Measurements from ENCODE around the gene TECTA.

TECTA gene

DNA sequence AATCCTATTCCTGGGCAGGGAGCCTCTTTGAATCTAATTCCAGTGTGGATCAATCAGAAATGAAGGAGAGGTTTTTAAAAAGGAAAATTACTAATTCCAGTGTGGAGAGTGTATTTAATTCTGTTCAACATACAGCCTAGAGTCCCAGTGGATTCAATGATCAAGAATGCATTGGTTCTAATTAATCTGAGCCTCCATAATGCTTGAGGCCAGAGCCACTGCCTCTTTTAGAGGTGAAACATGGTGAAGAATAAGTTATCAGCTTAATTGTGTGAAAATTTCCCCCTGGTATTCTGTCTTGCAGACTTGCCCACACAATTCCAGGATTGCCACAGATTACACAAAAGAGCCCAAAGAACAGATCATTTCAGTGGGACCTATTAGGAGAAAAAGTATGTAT is 87.7 kb downstream of the TECTA start:
- no peak for DNase-seq (ENCODE audit: low read depth in 2 of 2)

DNA sequence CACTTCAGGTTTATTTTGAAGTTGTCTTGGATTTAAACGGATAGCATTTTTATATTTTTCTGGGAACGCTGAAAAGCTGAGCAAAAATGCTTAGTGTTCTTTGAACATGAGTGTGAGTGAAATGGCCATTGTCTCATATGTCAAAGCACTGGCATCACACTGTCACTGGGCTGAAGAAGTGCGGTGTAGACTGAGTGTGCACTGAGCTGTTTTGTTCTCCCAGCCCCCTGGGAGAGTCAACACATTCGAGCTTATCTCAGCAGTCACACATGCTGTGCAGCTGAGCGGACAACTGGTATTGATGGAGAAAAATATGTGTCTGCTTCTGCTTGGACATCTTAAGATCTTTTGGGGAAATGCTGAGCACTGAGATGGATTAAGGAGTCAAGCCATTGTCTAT is 90.8 kb downstream of the TECTA start:
- no peak for DNase-seq (ENCODE audit: low read depth in 2 of 2)

DNA sequence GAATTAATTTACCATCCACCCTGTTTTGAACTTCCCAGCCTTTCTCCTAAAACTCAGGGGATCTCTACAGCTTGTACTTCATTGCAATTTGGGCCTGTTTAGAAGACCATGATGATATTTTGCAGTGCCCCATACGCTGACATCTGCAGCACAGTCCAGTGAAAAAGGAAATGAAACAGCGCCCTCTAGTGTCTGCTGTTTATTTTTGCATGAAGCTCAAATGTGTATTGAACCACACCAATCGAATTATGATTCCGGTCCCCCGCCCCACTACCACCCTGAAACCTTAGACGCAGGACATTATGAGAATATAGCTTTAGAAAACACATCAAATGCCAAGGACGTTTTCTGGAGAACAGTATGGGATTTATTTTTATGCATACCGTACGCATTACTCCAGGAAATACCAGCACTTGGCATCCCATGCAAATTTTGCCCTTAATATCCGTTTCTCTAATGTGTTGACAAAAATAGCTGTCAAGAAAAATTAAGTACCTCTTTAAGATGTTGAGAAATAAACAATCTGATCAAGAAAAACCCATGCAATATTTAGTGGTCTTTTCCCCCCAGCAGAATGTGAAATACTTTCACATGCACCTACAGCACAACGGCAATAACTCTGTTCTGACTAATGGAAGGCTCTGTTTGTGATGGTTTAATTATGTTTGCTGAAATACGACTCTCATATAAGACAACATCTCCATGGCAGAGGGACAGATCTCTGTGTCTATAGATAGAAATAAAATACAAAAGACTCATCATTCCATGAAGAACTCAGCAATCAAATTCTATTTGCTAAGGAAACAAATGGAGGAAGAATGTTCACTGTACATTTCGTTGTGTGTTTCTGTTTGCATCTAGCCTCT is 93.9 kb downstream of the TECTA start:
- DNase-seq (ENCODE audit: low read depth in 2 of 2) = peak; percentile 10 to 14

DNA sequence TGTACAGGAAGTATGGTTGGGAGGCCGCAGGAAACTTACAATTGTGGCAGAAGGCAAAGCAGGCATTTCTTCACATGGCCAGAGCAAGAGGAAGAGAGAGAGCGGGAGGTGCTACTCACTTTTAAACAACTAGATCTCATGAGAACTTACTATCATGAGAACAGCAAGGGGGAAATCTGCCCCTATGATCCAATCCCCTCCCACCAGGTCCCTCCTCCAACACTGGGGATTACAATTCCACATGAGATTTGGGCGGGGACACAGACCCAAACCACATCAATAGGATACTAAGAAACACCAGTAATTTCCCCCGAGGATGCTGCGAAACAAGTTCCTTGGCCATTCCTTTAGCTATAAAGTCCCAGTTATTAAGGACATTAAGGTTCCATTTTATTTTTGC is 97.4 kb downstream of the TECTA start:
- DNase-seq (ENCODE audit: low read depth in 2 of 2) = no peak

DNA sequence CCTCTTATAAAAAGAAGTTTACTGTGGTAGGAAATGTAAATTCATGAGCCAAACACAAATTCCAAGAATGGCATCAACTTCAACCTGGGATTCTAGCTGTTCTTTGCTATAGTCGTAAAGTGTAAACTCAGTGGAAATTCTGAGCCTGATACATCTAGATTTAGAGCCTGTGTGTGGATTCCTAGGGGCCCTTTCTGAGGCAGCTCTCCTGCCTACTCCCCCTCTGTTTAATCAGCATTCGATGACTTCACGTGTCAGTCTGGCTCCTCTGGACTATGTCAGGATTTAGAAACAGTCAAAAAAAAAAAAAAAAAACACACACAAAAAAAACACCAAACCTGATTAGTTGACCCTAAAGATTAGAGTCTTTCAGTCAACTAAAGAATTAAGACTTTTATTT is 98.5 kb downstream of the TECTA start:
- DNase-seq (ENCODE audit: low read depth in 2 of 2) = no peak

DNA sequence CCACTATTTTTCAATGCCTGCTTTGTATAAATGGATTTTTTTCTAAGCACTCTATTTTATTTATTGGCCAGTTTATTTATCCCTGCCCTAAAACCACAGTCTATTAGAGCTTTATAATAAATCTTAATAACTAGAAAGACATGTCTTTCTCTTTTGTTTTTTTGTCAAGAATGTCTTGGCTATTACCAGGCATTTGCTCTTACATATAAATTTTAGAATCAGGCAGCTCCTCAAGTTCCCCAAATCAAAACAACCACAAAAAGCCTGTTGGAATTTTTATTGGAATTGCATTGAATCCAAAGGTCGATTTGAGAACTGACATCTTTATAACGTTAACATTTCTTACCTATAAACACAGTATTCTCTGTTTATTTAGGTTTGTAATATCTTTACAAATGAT is 105.8 kb downstream of the TECTA start:
- no peak for DNase-seq (ENCODE audit: low read depth in 2 of 2)

DNA sequence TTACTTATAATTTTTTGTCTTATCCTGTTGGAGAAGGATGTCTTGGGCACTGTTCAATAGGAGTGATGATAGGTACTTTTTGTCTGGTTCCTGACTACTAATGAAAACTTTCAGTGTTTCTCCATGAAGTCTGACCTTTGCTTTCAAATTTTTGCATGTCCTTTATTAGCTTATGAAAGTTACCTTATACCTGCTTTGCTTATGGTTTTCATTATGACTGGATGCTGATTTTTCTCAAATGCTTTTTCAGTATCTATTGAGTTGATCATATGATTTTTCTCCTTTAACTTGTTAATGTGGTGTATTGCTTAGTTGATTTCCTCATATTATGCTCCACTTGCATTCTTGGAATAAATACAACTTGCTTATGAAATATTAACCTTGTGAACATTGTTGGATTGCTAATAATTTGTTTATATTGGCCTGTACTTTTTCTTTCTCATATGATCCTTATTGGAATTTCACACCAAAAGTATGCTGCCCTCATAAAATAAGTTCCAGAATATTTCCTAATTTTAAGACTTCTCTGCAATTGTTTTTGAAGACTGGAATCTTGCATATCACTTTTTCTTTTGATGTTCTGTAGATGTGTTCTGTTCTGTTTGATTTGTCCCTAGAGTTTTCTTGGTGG is 106.6 kb downstream of the TECTA start:
- no peak for DNase-seq (ENCODE audit: low read depth in 2 of 2)

DNA sequence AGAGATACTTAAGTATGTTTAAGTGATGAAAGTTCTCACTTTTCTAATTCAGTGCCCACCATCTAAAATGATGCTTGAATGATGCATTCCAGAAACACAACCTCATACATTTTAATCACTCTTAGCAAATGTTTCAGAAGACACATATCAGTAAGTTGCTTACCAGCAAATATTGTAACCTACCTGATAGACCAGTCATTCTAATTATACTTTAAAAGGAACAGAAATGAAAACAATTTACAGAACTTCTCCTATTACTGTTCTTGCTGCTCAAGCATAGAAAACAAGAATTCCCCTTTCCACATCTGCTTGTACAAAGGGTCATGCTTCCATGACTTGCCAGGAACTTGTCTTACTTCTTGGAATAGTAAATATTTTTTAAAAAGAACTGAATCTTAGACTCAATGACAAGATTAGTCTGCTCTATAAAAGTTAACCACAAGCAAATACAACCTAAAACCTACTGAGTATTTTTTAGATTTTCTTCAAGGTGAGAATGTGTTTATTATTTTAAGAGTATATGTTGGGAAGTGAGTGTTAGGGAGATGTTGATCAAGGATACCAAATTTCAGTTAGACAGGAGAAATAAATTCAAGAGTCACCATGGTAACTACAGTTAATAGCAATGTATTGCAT is 109.5 kb downstream of the TECTA start:
- no peak for DNase-seq (ENCODE audit: low read depth in 2 of 2)

DNA sequence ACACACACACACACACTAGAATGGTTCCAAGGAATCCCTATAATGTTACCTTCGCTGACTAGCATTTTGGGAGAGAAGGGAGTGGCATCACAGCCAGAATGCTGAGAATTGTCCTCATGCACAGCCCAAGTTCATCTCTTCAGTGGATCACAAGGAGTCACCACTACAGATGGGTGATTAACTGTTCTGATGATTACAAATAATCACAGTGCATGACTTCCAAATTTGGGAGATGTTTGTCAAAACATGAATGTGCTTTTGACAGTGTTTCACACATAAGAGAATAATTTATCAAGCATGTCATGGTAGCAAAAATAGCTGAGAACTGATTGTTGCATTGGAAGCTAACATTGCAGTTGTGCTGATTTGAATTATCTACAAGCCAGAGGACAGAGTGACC is 110.6 kb downstream of the TECTA start:
- DNase-seq (ENCODE audit: low read depth in 2 of 2) = no peak

DNA sequence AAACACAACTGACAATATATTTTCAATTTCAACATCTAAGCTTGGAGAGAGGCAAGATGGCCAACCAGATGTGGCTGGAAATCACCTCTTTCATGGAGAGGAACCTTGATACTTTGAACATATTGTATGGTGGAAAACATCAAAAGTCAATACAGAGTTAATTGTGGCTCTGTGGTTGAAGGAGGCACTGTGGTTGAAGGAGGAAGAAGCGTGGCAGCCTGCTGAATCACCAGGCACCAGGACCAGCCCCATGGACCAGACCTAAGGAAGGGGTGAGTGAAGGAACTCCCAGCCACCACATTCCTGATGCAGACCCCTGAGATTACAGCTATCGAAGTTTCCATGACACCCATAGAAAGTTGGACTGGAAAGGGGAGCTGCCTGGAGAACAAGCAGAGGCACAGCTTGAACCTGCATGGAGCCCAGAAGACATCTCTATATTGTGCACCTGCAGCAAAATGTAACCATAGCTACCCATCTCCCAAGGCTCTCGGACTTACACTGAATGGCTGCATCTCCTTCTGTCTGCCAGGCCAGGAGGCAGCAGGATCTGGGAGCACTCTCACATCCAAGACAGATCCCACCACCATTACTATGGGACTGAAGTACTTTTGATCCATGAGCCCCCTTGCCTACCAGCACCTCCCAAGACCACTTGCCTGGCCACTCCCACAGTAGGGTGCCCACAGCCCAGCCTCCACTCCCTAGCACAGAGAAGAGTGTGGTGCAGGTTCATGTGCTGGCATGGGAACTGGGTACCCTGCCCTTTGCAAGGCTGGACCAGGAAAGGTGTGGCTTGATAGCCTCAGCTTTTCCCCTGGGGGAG is 111.7 kb downstream of the TECTA start:
- no peak for DNase-seq (ENCODE audit: low read depth in 2 of 2)

DNA sequence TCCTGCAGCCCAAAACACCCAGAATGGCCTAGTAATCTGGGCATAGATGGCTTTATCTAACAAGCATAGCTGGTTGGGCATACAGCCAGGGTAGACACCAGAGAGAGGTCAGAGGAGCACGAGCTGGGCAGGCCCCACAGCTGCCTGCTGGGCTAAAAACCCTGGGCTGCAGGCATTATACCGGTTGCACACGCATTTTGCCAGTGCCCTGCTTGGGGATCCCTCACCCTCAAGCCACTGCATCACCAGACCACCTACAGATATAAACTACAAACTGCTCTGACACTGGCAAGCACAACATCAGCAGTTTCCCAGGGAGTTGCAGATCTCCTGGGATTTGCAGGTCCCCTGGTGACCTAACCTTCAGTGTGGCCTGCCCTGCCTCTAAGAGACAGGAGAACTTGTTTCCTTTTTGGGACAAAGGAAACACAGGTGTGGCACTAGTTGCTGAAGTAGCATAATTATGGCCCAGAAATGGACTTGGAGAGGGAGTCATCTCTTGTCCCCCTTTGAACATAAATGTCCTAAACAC is 112.4 kb downstream of the TECTA start:
- DNase-seq (ENCODE audit: low read depth in 2 of 2) = no peak

DNA sequence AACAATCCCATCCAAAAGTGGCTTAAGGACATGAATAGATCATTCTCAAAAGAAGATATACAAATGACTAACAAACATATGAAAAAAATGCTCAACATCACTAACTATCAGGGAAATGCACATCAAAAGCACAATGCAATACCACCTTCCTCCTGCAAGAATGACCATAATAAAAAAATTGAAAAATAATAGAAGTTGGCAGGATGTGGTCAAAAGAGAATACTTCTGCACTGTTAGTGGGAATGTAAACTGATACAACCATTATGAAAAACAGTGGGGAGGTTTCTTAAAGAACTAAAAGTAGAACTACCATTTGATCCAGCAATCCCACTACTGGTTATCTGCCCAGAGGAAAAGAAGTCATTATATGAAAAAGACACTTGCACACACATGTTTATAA is 113.8 kb downstream of the TECTA start:
- DNase-seq (ENCODE audit: low read depth in 2 of 2) = no peak

DNA sequence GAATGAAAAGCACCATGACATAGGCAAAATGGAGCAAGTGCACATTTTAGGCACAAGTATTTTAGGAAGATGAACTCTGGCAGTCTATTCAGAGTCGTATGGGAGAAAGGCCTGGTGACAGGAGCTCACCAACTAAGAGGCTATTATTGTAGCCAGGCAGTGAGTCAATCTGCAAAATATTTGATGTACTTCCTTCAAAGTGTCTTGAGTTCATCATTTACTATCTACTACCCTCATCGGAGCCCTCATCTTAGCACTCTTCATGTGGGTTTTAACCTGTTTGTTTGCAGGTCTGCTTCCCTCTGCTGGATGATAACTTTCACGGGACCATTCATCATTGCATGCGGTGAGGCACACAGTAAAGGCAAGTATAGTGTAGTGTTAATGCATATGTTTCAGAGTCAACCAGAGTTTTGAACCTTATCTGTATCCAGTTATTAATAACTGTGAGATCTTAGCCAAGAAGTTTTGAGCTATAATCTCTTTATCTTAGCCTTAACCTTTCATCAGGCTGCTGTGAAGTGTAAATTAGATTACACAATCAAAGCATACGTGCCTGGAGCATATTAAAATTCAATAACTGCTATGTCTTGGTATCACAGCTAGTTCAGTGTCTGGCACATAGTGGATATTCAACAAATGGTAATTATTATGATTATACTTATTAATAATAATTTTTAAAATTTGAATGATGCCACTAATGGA is 120.6 kb downstream of the TECTA start:
- DNase-seq (ENCODE audit: low read depth in 2 of 2) = no peak

DNA sequence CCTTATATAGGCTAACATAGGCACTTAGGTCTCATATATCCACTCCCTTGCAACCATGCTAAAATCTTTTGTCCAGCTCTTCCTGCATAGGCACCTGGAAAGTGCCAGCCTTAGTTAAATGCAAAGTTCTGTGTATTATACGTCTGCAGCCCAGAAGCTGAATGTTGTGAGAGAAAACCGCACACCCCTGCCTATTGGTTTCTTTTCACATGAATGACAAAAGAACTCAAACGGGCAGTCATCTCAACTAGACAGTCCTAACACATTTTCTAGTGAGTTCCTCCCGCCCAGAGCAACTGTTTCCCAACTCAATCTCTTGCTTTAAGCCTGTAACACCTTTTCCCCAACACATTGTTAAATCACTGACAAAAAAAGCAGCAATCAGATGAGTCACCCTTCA is 122.1 kb downstream of the TECTA start:
- no peak for DNase-seq (ENCODE audit: low read depth in 2 of 2)

DNA sequence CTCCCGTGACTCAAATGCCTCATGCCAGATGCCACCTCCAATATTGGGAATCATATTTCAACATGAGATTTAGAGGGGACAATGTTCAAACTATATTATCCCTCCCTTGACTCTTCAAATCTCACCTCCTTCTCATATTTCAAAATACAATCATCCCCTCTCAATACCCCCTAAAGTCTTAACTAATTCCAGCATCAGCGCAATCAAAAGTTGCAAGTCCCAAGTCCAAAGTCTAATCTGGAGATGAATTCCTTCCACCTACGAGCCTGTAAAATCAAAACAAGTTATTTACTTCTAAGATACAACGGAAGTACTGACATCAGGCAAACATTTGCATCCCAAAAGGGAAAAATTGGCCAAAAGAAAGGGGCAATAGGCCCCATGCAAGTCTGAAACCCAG is 124.3 kb downstream of the TECTA start:
- no peak for DNase-seq (ENCODE audit: low read depth in 2 of 2)

DNA sequence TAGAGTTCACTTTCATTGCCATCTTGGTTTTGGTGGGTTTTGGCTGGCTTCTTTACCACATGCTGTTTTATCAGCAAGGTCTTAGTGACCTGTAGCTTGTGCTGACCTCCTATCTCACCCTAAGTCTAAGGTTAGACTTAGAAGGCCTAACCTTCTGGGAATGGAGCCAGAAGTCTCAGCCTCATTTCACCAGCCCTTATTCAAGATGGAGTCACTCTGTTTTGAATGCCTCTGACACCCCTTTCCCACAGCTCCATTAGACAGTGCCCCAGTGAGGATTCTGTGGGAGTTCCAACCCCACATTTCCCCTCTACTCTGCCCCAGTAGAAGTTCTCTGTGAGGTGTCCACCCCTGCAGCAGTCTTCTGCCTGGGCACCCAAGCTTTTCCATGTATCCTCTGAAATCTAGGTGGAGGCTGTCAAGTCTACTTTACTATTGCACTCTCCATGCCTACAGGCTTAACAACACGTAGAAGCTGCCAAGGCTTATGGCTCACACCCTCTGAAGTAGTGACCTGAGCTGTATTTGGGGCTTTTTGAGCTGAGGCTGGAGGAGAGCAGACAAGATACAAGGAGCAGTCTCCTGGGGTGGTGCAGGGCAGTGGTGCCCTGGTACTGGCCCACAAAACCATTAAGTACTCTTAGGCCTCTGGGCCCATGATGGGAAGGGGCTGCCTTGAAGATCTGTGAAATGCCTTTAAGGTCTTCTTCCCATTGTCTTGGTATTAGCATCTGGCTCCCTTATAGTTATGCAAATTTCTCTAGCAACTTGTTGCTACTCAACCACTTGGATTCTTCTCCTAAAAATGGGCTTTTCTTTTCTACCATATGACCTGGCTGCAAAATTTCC is 125.6 kb downstream of the TECTA start:
- no peak for DNase-seq (ENCODE audit: low read depth in 2 of 2)

DNA sequence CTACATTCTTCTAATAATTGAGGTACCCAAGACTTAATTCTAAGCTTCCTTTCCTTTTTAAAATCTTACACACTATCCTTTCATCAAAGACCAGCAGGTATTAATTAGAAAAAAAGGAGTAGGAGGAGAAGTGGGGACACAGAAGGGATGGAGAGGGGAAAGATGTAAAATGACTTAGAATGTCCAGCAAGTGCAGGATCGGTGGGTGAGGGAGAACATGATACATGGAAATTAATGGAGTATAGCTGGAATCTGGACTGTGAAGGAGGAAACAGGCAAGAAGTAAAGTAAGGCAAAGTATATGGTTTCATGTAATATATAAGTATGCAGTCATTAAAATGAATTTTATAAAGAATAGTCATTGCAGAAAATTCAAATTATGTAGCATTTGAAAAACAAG is 127.8 kb downstream of the TECTA start:
- no peak for DNase-seq (ENCODE audit: low read depth in 2 of 2)

DNA sequence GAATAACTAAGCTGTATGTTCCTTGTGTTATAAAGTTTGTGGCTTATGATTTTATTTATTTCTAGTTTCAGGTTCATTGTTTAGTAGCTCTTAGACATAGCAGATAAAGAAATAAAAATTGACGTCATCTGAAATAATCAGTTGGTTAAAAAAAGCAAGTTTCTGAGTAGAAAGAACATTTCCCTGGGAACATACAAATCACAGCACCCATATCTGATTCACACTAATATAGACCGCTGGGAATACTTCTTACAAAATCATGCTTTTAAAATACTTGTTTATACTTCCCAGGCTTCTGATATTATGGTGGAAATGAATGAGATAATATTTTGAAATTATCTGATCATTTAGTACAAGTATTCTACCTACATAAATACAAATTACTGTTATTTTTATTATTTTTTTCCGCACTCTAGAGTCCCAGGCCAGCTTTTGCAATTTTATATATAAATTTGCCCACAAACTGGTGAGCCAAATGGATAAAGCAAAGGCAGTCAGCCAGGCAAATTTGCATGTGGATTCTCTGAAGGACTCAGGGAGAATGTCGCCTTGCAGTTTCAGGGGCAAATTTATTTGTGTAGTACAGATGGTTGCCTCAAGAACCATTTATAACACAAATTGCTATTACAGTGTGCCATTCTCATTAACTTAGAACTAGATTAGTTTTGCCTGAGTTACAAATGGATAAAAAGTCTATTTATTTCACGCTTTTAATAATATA is 128.6 kb downstream of the TECTA start:
- no peak for DNase-seq (ENCODE audit: low read depth in 2 of 2)

DNA sequence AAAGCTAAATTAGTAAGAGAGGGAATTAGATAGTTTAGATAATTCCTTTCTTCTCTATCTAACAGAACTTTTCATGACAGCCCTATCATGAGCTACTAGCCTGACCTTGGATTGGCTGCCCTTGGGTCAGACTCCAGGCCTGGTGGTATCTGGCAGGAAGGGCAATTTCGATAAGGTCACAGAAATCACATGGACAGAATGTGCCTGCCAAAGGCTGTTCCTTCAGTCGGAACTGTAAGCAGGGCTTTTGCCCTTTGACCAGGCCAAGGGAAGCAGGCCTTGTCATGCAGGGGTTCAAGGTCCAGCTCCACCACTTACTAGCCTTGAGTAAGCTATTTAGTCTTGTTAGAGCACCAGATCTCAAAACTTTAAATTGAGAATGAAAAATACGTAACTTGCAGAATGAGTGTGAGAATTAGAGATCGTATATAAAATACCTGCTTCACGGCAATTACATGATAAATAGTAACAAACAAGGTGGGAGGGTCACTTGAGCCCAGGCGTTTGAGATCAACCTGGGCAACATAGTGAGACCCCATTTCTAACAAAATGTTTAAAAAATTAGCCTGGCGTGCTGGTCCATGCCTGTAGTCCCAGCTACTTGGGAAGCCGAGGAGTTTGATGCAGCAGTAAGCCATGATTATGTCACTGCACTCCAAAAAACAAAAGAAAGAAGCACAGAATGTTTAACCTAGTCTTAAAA is 130.7 kb downstream of the TECTA start:
- DNase-seq (ENCODE audit: low read depth in 2 of 2) = no peak

All from stimulated activated CD4-positive, alpha-beta T cell treated with anti-CD3 and anti-CD28 coated beads, Interleukin-1b, Interleukin-23, amount 100 ng/mL, for 1 hour (primary cell).